Right atrium auricular region (tissue), 2 donors: Measurements from ENCODE around the gene CD164L2. TPM values are rescaled to one million over a fixed set of nuclear protein-coding genes. Genes with fewer than 3 reads are reported as not detected.
"Not testable (repeated sequence)": the region's sequence is repeated elsewhere in the genome, so short reads cannot be mapped to it uniquely, and the experiment has no call there.

Experiments used
- DNase-seq: peaks from one replicate; pipeline ENCODE4 v3.0.0-alpha.2; 2019; ENCODE audit warnings: low spot score
- H3K27ac ChIP-seq, 2 donors: fragments of 200-600 bp; sonication (generic); 1 replicate in 1 of 2; 2 replicates in 1 of 2; pipeline ENCODE4 v1.5.1; 2016 to 2019
- H3K27me3 ChIP-seq, 2 donors: fragments of 200-600 bp; sonication (generic); one replicate each; pipeline versions ENCODE4 v1.5.1 to v1.6.0; 2017 to 2019
- H3K36me3 ChIP-seq: fragments of 200-600 bp; sonication (generic); one replicate; pipeline ENCODE4 v1.5.1; 2016
- H3K4me1 ChIP-seq, 2 donors: fragments of 200-600 bp; sonication (generic); one replicate each; pipeline versions ENCODE4 v1.5.1 to v1.6.0; 2017 to 2019
- H3K4me3 ChIP-seq, 2 donors: fragments of 200-600 bp; sonication (generic); 1 replicate in 1 of 2; 2 replicates in 1 of 2; pipeline ENCODE4 v1.5.1; 2017 to 2019; ENCODE audit warnings: mild to moderate bottlenecking in 1 of 2, moderate library complexity in 1 of 2
- H3K9me3 ChIP-seq, 2 donors: fragments of 200-600 bp; sonication (generic); one replicate each; pipeline ENCODE4 v1.5.1; 2019
- CTCF ChIP-seq, 2 donors: fragments of 200-600 bp; sonication (generic); IDR thresholded peaks; one replicate each; pipeline ENCODE4 v1.5.1; 2019; ENCODE audit warnings: antibody characterized with exemption in 2 of 2
- total RNA-seq, 2 donors: library from RNA; depleted of rRNA; stranded (reverse); fragments of >200 nt; gene quantifications; one replicate each; pipeline ENCODE4 v1.1.0, GENCODE V29; 2016

Gene CD164L2
- total RNA-seq, 2 donors from 2014 or later, result not detected

- peaks cover 3 to 43% of the 10 kb centered on the region in 2 donors for H3K4me1 ChIP-seq
- no peak for DNase-seq
- H3K36me3 ChIP-seq, result peaks cover 79% of the 10 kb centered on the region
- H3K4me3 ChIP-seq, result no peak overlapping the region
- no peaks in the 10 kb centered on the region for H3K27me3 ChIP-seq
- H3K27ac ChIP-seq, result no peak overlapping the region
- no peaks in the 10 kb centered on the region for H3K9me3 ChIP-seq
- TF ChIP-seq CTCF (IDR thresholded peaks at IDR 0.05), result no peak
Measured at GRCh38 chr1:27409669-27410068, 26.5 kb upstream of the CD164L2 start.

GRCh38 chr1:27408151-27408550 lies 25.0 kb upstream of the CD164L2 start:
- no peak for TF ChIP-seq CTCF (IDR thresholded peaks at IDR 0.05)
- Histone ChIP-seq H3K36me3 (peaks cover 63% of the 10 kb centered on the region), H3K27me3 (no peaks in the 10 kb centered on the region), H3K9me3 (no peaks in the 10 kb centered on the region), H3K4me3 (no peak overlapping the region), H3K4me1 (peaks cover 0 to 52% of the 10 kb centered on the region in 2 donors), H3K27ac (no peak overlapping the region)
- DNase-seq, result no peak

GRCh38 chr1:27406791-27407190 lies 23.7 kb upstream of the CD164L2 start:
- DNase-seq, H3K4me3 ChIP-seq, H3K27me3 ChIP-seq, H3K9me3 ChIP-seq: not testable (repeated sequence)
- H3K36me3 ChIP-seq, result peaks cover 51% of the 10 kb centered on the region
- H3K4me1 ChIP-seq, result peaks cover 0 to 57% of the 10 kb centered on the region in 2 donors
- peak overlapping the region; percentile 79 to 80 for H3K27ac ChIP-seq

- peaks cover 0 to 62% of the 10 kb centered on the region in 2 donors for H3K4me1 ChIP-seq
- no peak for TF ChIP-seq CTCF (IDR thresholded peaks at IDR 0.05)
- peaks cover 46% of the 10 kb centered on the region for H3K36me3 ChIP-seq
Measured at GRCh38 chr1:27406362-27406680, 23.2 kb upstream of the CD164L2 start.

GRCh38 chr1:27405598-27406361 lies 22.6 kb upstream of the CD164L2 start:
- not testable (repeated sequence) for DNase-seq, H3K27me3 ChIP-seq, H3K4me3 ChIP-seq, H3K9me3 ChIP-seq
- H3K4me1 ChIP-seq, result peaks cover 0 to 66% of the 10 kb centered on the region in 2 donors
- H3K27ac ChIP-seq, result peak overlapping the region; percentile 79 to 80
- peak in 1 of 2 donors; percentile 46 for TF ChIP-seq CTCF (IDR thresholded peaks at IDR 0.05)
- H3K36me3 ChIP-seq, result peaks cover 41% of the 10 kb centered on the region

More at GRCh38 chr1:27406362-27406680, 23.2 kb upstream of the CD164L2 start:
- Histone ChIP-seq H3K4me3 (no peak overlapping the region), H3K27me3 (no peaks in the 10 kb centered on the region), H3K9me3 (no peaks in the 10 kb centered on the region), H3K27ac (peak overlapping the region; percentile 79 to 80)
- DNase-seq, result no peak

- H3K36me3 ChIP-seq, result peaks cover 34% of the 10 kb centered on the region
Measured at GRCh38 chr1:27405074-27405473, 21.9 kb upstream of the CD164L2 start.

More at GRCh38 chr1:27405074-27405473, 21.9 kb upstream of the CD164L2 start:
- no peaks in the 10 kb centered on the region for H3K27me3 ChIP-seq
- no peak for TF ChIP-seq CTCF (IDR thresholded peaks at IDR 0.05)
- H3K4me3 ChIP-seq, result no peak overlapping the region
- no peak for DNase-seq
- H3K27ac ChIP-seq, result peak overlapping the region; percentile 79 to 80
- H3K4me1 ChIP-seq, result peaks cover 0 to 71% of the 10 kb centered on the region in 2 donors
- H3K9me3 ChIP-seq, result no peaks in the 10 kb centered on the region
